Tibial nerve (tissue), 4 donors: ENCODE results near the gene SEMA3E.

Source experiments
- CTCF ChIP-seq, 5 experiments: fragments of 200-600 bp in 3 of 5; fragments of 450-650 bp in 2 of 5; sonication (generic) in 3 of 5; IDR thresholded peaks; one replicate each; pipeline ENCODE4 v1.5.1; 2016 to 2019; ENCODE audit warnings: antibody characterized with exemption in 5 of 5, mild to moderate bottlenecking in 3 of 5, moderate library complexity in 2 of 5
- EP300 ChIP-seq, 2 donors: sonication (generic); formaldehyde crosslinking; IDR thresholded peaks; one replicate each; pipeline ENCODE4 v1.6.1; 2017; ENCODE audit warnings: antibody characterized with exemption in 2 of 2, mild to moderate bottlenecking in 1 of 2

GRCh38 chr7:83414947-83415346, 234.0 kb downstream of the SEMA3E start:
- TF ChIP-seq CTCF (IDR thresholded peaks at IDR 0.05) (no peak), EP300 (IDR thresholded peaks at IDR 0.05) (no peak)
